NCI-H526 treated with DMSO at 0.1 percent for 48 hours (cell line): ENCODE data around the gene BCAS1.

Experiments used
- DNase-seq: peaks from one replicate; lab custom pipeline; 2025; lab: John Stamatoyannopoulos, UW

Gene BCAS1

DNA sequence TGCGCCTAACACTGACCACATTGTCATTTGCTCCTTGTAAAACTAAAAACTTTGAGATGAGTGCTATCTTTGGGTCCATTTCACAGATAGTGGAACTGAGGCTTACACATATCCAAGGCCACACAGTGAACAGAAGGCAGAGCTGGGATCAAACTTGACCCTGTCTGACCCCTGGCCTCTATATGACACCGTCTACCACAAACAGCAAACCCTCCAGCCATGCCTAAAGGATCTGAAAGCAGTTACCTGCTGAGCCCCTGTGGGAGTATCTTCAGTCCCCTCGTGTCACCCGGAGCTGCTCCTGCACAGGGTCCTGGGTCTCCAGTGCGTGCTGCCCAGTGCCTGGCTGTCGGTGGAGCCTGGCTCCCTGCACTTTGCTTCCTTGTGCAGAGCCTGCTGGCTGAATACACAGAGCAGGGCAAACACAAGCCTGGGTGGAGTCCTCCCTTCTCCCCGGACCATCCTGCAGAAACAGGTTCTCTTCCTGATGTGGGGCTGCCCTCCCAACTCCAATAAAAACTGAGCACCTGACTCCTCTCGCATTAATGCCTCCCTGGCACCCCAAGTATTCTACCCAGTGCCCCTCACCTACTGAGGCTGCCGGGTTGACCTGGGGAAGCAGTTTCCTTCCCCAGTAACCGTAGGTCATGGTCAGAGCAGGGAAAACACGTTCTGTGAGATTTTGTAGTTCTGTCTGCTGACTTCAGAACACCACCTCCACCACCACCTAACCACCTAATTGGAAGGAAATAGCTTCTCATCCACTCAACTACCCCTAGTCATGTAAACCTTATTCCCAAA, at the start of gene BCAS1:
Gene BCAS1 (minus strand): TSS at position 408 of the 801 bp plus-strand sequence. CDS start 11,876 bp downstream, outside the sequence.
- no peak for DNase-seq

- DNase-seq = no peak
Measured at GRCh38 chr20:54119744-54120143, 49.4 kb upstream of the BCAS1 start.

GRCh38 chr20:54118220-54119001, 48.0 kb upstream of the BCAS1 start:
- no peak for DNase-seq

DNA sequence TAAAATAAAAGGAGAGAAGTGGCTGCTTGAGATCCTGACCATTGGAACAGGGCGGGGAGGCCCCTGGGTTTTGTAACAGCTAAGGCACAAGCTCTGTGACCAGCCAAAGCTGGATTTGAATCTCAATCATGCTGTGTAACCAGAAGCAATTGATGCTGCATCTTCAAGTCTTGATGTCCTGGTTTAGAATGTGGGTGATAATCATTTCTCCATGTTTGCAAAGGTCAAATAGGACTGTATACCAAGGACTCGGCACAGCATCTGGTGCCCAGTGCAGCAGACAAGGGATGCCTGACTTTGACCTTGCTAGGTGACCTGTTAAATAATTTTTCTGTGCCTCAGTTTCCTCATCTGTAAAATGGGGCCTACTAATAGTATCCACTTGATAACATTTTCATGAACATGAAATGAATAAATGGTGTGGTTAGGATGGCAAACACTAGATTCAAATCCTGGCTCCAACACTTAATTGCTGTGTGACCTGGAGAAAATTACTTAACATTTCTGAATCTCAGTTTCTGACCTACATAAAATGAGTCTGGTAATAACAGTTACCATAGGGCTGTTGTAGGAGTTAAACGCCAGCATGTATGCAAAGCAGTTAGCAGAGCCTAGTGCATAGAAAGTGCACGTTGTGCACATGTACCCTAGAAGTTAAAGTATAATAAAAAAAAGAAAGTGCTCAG, 46.3 kb upstream of the BCAS1 start:
- DNase-seq = no peak

DNA sequence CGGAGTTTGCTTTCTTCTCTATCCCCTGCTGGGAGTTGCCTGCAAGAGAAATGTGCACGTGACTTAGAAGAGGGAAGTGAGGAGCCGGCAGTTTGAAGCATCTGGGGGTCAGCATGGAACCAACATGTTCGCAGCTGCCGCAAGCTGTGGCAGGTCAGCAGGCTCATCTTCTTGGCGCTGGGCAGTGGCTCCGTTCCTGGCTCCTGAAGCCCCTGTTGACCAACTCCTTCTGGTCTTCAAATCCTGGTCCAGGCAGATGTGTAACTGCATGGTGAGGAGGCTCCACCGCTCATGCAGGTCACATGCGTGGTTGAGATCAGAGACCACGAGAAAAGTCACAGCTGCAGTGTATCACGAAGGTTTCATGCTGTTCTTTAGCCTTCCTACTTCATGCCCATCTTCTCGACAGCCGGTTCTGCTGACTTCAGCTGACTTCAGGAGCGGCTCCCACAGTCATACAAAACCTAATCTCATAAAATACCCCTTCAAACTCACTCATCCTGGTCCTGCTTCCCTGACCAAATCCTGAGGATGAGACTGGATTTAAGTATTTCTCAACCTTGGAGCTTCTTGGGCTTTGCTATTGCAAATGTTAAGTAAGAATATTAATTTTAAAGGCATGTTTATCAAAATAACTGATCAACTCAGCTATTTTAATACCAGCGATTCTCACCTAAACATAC, 44.9 kb upstream of the BCAS1 start:
- no peak for DNase-seq

GRCh38 chr20:54114109-54114508, 43.7 kb upstream of the BCAS1 start:
- no peak for DNase-seq

- DNase-seq = no peak
Measured at GRCh38 chr20:54113566-54113965, 43.2 kb upstream of the BCAS1 start.

- no peak for DNase-seq
Measured at GRCh38 chr20:54112221-54112884, 42.0 kb upstream of the BCAS1 start.

GRCh38 chr20:54111460-54111859, 41.1 kb upstream of the BCAS1 start:
- DNase-seq = no peak

GRCh38 chr20:54110457-54110856, 40.1 kb upstream of the BCAS1 start:
- no peak for DNase-seq

DNA sequence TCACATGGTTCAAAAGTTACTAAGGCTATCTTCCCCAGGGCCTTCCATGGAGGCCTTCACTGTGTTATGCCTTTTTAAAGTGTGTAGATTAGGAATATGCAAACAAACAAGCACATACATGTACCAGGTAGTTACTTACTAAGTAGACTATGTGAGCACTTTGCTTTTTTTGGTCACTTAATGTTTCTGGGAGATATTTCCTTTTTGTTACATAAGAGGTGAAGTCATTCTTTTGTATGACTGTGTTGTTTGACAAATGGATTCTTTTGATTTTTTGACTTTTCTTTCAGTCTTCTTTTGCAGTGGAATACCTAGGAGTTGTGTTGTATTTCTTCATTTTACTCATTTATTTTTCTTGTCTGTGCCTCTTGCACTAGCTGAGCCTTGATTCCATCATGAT, 39.6 kb upstream of the BCAS1 start:
- no peak for DNase-seq

- no peak for DNase-seq
Measured at GRCh38 chr20:54108817-54109216, 38.4 kb upstream of the BCAS1 start.

DNA sequence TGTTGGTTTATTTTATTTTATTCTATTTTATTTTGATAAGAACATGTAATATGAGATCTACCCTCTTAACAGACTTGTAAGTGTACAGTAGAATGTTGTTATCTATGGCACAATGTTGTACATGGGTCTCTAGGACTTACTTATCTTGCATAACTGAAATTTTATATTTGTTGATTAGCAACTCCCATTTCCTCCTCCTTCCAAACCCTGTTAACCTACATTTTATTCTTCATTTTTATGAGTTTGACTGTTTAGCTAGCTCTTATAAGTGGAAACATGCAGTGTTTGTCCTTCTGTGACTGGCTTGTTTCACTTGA, 37.9 kb upstream of the BCAS1 start:
- no peak for DNase-seq

- DNase-seq = no peak
Measured at GRCh38 chr20:54107600-54108325, 37.4 kb upstream of the BCAS1 start.

DNA sequence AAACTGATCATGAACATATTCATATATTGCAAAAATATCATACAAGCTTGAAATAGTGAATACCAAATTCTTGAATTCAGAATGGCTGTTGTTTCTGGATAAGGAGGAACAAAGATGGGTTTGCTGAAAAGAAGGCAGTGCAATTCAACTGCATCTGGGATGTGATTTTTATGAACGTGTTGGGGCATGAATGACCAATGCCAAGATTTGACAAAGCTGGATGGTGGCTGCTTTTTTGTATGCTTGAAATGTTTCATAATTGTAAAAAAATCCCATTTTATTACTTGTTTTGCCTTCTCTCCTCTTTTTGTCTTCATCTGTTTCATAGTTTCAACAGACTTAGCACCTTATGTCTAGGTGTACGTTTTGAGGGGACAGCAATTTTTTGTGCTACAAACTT, 36.8 kb upstream of the BCAS1 start:
- DNase-seq = no peak

DNA sequence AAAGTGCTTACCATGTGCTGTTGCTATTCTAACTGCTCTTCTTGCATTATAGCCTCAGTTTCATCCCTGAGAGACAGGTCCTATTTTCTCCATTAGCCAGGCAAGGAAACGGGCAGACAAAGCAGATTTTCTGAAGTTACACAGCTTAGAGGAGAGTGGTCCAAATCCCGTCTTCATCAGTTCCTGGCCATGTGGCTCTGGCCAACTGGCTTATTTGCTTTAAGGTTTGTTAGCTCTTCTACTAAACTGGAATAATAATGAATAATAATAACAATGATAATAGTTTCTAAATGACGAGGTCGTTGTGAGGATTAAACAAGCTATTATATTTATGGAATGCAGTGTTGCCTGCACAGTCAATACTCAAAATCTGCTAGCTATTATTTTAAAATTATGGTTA, 35.8 kb upstream of the BCAS1 start:
- DNase-seq = no peak

- DNase-seq = no peak
Measured at GRCh38 chr20:54105653-54106052, 35.3 kb upstream of the BCAS1 start.

- no peak for DNase-seq
Measured at GRCh38 chr20:54104781-54105180, 34.4 kb upstream of the BCAS1 start.

DNA sequence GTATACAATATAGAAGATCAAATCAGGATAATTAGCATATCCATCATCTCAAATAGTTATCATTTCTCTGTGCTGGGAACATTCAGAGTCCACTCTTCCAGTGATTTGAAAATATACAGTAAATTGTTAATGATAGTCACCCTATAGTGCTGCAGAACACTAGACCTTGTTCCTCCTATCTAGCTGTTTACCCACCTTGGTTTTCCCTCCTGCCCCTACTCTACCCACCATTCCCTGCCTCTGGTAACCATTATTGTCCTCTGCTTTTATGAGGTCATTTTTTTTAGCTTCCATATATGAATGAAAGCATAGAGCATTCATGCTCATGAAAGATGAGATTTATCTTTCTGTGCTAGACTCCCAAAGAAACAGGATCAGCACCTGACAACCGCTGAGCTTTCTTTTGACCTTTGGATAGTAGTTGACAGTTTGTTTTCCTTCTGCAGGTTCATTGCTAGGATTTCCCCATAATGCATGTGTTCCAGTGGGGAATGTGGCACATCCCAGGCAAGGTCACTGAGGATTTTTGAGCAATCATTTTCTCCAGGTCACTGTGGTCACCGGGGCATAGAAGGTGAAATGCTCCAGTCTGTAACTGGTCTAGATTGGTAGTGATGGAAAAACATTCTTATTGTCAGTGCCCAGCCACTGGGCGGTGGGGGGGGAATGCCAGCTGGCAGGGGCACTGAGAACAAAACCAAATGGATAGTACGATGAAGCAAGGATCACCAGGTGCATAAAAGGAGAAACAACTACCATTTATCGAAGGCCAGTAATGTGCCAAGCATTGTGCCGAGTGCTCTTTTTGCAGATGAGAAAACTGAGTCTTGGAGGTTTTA, 33.6 kb upstream of the BCAS1 start:
- DNase-seq = no peak

GRCh38 chr20:54103067-54103761, 32.8 kb upstream of the BCAS1 start:
- DNase-seq = peak; percentile 6
